ENCODE data around the gene ACTR8. TPM values are rescaled to one million over a fixed set of nuclear protein-coding genes. Genes with fewer than 3 reads are reported as not detected.

The ACTR8 gene
- polyA plus RNA-seq, 1 experiment, result 33.0 TPM

GRCh38 chr3:53862241-53862640 is 19.7 kb downstream of the ACTR8 start:
- ChIA-PET POLR2A (no interaction called here), CTCF (no interaction called here)
- no peak for TF ChIP-seq CTCF (IDR thresholded peaks at IDR 0.05; ENCODE audit: insufficient read depth, low read depth, low read length)

GRCh38 chr3:53860196-53860595 is 21.8 kb downstream of the ACTR8 start:
- ChIA-PET CTCF (no interaction called here), POLR2A (no interaction called here)
- TF ChIP-seq CTCF (IDR thresholded peaks at IDR 0.05; ENCODE audit: insufficient read depth, low read depth, low read length), result no peak
- H3K4me3 ChIP-seq (ENCODE audit: low read depth, low read length), result no peak overlapping the region
- no peak for DNase-seq (ENCODE audit: low read depth)
- H3K36me3 ChIP-seq (ENCODE audit: control insufficient read depth, insufficient read depth, low read length), result peaks cover 4% of the 10 kb centered on the region
- H3K27me3 ChIP-seq (ENCODE audit: control insufficient read depth, insufficient read depth, low read length), result no peaks in the 10 kb centered on the region

More at GRCh38 chr3:53862241-53862640, 19.7 kb downstream of the ACTR8 start:
- no peak for DNase-seq (ENCODE audit: low read depth)
- Histone ChIP-seq H3K4me3 (ENCODE audit: low read depth, low read length) (no peak overlapping the region), H3K36me3 (ENCODE audit: control insufficient read depth, insufficient read depth, low read length) (peaks cover 4% of the 10 kb centered on the region), H3K27me3 (ENCODE audit: control insufficient read depth, insufficient read depth, low read length) (no peaks in the 10 kb centered on the region)

GRCh38 chr3:53859178-53859577 is 22.8 kb downstream of the ACTR8 start:
- no peak for DNase-seq (ENCODE audit: low read depth)
- peaks cover 3% of the 10 kb centered on the region; the same call in 1 of the 2 replicates for H3K36me3 ChIP-seq (ENCODE audit: control insufficient read depth, insufficient read depth, low read length)
- H3K27me3 ChIP-seq (ENCODE audit: control insufficient read depth, insufficient read depth, low read length), result no peaks in the 10 kb centered on the region
- no peak for TF ChIP-seq CTCF (IDR thresholded peaks at IDR 0.05; ENCODE audit: insufficient read depth, low read depth, low read length)
- H3K4me3 ChIP-seq (ENCODE audit: low read depth, low read length), result no peak overlapping the region
- CTCF ChIA-PET, result no interaction called here
- POLR2A ChIA-PET, result no interaction called here

GRCh38 chr3:53858096-53858741 is 23.7 kb downstream of the ACTR8 start:
- Histone ChIP-seq H3K36me3 (ENCODE audit: control insufficient read depth, insufficient read depth, low read length) (peaks cover 3% of the 10 kb centered on the region; the same call in 1 of the 2 replicates), H3K27me3 (ENCODE audit: control insufficient read depth, insufficient read depth, low read length) (no peaks in the 10 kb centered on the region), H3K4me3 (ENCODE audit: low read depth, low read length) (no peak overlapping the region)
- CTCF ChIA-PET, result interaction anchor here (1.4 kb wide), 1 partner anchor 55 kb away, joined by 3 read pairs; no protein-coding TSS in a partner anchor
- no peak for DNase-seq (ENCODE audit: low read depth)
- POLR2A ChIA-PET, result no interaction called here
- no peak for TF ChIP-seq CTCF (IDR thresholded peaks at IDR 0.05; ENCODE audit: insufficient read depth, low read depth, low read length)

GRCh38 chr3:53856964-53857363 is 25.0 kb downstream of the ACTR8 start:
- DNase-seq (ENCODE audit: low read depth), result no peak
- TF ChIP-seq CTCF (IDR thresholded peaks at IDR 0.05; ENCODE audit: insufficient read depth, low read depth, low read length), result no peak
- ChIA-PET CTCF (no interaction called here), POLR2A (no interaction called here)
- Histone ChIP-seq H3K27me3 (ENCODE audit: control insufficient read depth, insufficient read depth, low read length) (no peaks in the 10 kb centered on the region), H3K4me3 (ENCODE audit: low read depth, low read length) (no peak overlapping the region), H3K36me3 (ENCODE audit: control insufficient read depth, insufficient read depth, low read length) (peaks cover 3% of the 10 kb centered on the region; the same call in 1 of the 2 replicates)
